ENCODE measurements around the gene DESI1.

- TF ChIP-seq CTCF (IDR thresholded peaks at IDR 0.05 in 4 of 5, conservative IDR thresholded peaks at IDR 0.05 in 1 of 5) = no peak
- TF ChIP-seq POLR2A (IDR thresholded peaks at IDR 0.05) = peak; percentile 93 to 95
Observed at GRCh38 chr22:41621099-41621910, 462 bp upstream of the DESI1 start, which contains the start of gene XRCC6.

Data from gastrocnemius medialis (tissue), 4 donors.